ENCODE results near the gene SOX6. TPM values are rescaled to one million over a fixed set of nuclear protein-coding genes. Genes with fewer than 3 reads are reported as not detected.

Gene SOX6
- total RNA-seq, 1 donor from 2014 or later, result 7.6 TPM

DNA sequence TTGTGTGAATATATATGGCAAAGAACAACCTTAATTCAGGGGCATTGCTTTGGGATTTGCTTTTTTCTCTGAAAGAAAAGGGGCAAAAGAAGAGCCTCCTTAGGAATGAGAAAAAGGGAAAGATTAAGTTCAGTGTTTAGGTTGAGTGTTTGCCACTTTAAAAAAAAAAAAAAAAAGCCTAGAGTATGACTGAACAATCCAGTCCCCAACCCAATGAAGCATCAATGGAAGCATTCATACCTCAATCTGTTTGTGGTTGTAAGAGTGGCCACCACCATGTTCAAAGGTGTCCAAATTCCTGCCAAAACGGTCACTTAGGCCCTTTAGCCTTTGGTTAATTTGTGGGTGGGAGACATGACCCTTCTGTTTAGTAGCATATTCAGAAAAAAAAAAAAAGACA lies 260.6 kb downstream of the SOX6 start:
- no peak overlapping the region for H2AFZ ChIP-seq (replicated peaks)
- Mint-ChIP-seq H3K27ac (no peak overlapping the region), H3K36me3 (peaks cover 2% of the 10 kb centered on the region), H3K27me3 (ENCODE audit: insufficient read depth, low read depth) (peaks cover 2% of the 10 kb centered on the region), H3K4me3 (no peak overlapping the region), H3K9me3 (no peaks in the 10 kb centered on the region), H3K4me1 (peaks cover 30% of the 10 kb centered on the region)
- H3K27ac ChIP-seq, result no peak overlapping the region
- H3K4me3 ChIP-seq, result no peak overlapping the region
- H3K4me1 ChIP-seq, result peaks cover 44% of the 10 kb centered on the region
- no peaks in the 10 kb centered on the region for H3K36me3 ChIP-seq
- DNase-seq (ENCODE audit: low spot score), result no peak
- H3K27me3 ChIP-seq, result no peaks in the 10 kb centered on the region
- no peaks in the 10 kb centered on the region for H3K9me3 ChIP-seq (ENCODE audit: low read depth)
- no peaks in the 10 kb centered on the region for H4K20me1 ChIP-seq (ENCODE audit: low read depth)
- H3K9ac ChIP-seq, result no peak overlapping the region
- no peaks in the 10 kb centered on the region for H3K79me2 ChIP-seq (ENCODE audit: low read depth)
- TF ChIP-seq, protein P1, sequence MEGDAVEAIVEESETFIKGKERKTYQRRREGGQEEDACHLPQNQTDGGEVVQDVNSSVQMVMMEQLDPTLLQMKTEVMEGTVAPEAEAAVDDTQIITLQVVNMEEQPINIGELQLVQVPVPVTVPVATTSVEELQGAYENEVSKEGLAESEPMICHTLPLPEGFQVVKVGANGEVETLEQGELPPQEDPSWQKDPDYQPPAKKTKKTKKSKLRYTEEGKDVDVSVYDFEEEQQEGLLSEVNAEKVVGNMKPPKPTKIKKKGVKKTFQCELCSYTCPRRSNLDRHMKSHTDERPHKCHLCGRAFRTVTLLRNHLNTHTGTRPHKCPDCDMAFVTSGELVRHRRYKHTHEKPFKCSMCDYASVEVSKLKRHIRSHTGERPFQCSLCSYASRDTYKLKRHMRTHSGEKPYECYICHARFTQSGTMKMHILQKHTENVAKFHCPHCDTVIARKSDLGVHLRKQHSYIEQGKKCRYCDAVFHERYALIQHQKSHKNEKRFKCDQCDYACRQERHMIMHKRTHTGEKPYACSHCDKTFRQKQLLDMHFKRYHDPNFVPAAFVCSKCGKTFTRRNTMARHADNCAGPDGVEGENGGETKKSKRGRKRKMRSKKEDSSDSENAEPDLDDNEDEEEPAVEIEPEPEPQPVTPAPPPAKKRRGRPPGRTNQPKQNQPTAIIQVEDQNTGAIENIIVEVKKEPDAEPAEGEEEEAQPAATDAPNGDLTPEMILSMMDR (IDR thresholded peaks at IDR 0.05), result no peak
- no peak for TF ChIP-seq EZH2phosphoT487 (IDR thresholded peaks at IDR 0.05)
- TF ChIP-seq EZH2 (IDR thresholded peaks at IDR 0.05), result no peak
- H3F3A ChIP-seq (ENCODE audit: low read depth), result no peaks in the 10 kb centered on the region
- H3K4me2 ChIP-seq, result no peak overlapping the region

DNA sequence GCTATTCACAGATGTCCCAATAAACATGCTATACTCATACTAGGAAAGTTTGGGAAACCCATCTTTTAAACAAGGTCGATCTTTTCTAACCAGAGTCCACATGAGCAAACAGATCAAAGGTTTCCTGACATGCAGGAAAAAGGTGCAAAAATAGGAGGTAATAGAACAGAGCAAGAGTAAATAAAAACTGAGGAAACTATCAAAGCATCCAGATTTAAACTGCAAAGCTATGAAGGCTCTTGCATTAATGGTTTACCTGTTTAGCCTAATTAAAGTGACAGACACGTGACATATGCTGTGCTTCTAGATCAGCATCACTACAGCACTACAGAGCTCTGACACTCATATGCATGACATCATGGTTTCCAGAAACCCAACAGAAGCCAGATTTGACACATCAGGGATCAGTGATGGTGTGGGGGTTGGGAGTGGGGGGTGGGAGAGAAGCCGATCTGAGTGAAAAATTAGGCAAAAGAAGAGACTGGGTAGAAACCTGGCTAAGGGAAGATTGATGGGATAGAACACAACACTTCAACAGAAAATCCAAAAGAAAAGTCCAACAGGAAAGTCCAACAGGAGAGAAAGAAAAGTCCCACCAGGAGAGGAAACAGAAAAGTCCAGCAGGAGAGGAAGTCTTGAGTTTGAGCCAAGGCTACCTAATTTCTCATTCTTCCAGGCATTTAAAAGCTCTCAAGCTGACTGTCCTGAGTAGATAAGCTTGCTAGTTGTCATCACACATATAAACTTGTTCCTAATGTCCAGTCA lies 262.3 kb downstream of the SOX6 start:
- H4K20me1 ChIP-seq (ENCODE audit: low read depth), result no peaks in the 10 kb centered on the region
- H3K79me2 ChIP-seq (ENCODE audit: low read depth), result no peaks in the 10 kb centered on the region
- no peak overlapping the region for H3K4me3 ChIP-seq
- H3K4me2 ChIP-seq, result no peak overlapping the region
- Mint-ChIP-seq H3K9me3 (no peaks in the 10 kb centered on the region), H3K36me3 (peaks cover 2% of the 10 kb centered on the region), H3K27me3 (ENCODE audit: insufficient read depth, low read depth) (peaks cover 2% of the 10 kb centered on the region), H3K4me1 (peaks cover 21% of the 10 kb centered on the region), H3K27ac (no peak overlapping the region), H3K4me3 (no peak overlapping the region)
- H3K27ac ChIP-seq, result no peak overlapping the region
- no peak for DNase-seq (ENCODE audit: low spot score)
- H2AFZ ChIP-seq (replicated peaks), result no peak overlapping the region
- H3K4me1 ChIP-seq, result peaks cover 47% of the 10 kb centered on the region
- H3K27me3 ChIP-seq, result peaks cover 8% of the 10 kb centered on the region
- no peak overlapping the region for H3K9ac ChIP-seq
- no peaks in the 10 kb centered on the region for H3K36me3 ChIP-seq
- no peaks in the 10 kb centered on the region for H3K9me3 ChIP-seq (ENCODE audit: low read depth)
- no peaks in the 10 kb centered on the region for H3F3A ChIP-seq (ENCODE audit: low read depth)
- TF ChIP-seq EZH2 (IDR thresholded peaks at IDR 0.05) (no peak), EZH2phosphoT487 (IDR thresholded peaks at IDR 0.05) (no peak)

DNA sequence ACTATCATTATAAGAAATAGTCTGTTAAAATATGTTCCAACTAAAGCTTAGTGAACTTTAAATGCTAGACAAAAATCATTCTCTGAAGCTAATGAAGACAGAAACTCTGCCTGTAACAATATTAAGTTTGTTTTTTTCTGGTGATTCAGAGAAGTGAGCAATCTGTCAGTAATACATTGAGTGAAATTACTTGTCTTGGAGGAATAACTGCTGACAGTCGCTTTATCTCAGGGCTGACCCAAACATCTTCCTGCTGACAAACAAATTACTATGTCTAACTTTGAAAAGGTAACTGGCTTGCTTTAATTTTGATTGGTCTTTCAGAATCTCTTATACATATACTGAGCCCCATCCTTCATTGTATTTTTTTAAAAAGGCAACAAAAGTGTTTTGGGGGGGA lies 264.5 kb downstream of the SOX6 start:
- peaks cover 34% of the 10 kb centered on the region for H3K4me1 ChIP-seq
- Mint-ChIP-seq H3K9me3 (no peaks in the 10 kb centered on the region), H3K36me3 (peaks cover 1% of the 10 kb centered on the region), H3K4me1 (peaks cover 9% of the 10 kb centered on the region), H3K27ac (no peak overlapping the region), H3K4me3 (no peak overlapping the region), H3K27me3 (ENCODE audit: insufficient read depth, low read depth) (peaks cover 2% of the 10 kb centered on the region)
- H4K20me1 ChIP-seq (ENCODE audit: low read depth), result no peaks in the 10 kb centered on the region
- peaks cover under 1% of the 10 kb centered on the region for H3F3A ChIP-seq (ENCODE audit: low read depth)
- H3K79me2 ChIP-seq (ENCODE audit: low read depth), result no peaks in the 10 kb centered on the region
- H3K36me3 ChIP-seq, result no peaks in the 10 kb centered on the region
- H3K9me3 ChIP-seq (ENCODE audit: low read depth), result no peaks in the 10 kb centered on the region
- DNase-seq (ENCODE audit: low spot score), result no peak
- no peak overlapping the region for H3K4me3 ChIP-seq
- H2AFZ ChIP-seq (replicated peaks), result no peak overlapping the region
- peaks cover 10% of the 10 kb centered on the region for H3K27me3 ChIP-seq
- no peak overlapping the region for H3K27ac ChIP-seq
- no peak for TF ChIP-seq EZH2 (IDR thresholded peaks at IDR 0.05)
- TF ChIP-seq EZH2phosphoT487 (IDR thresholded peaks at IDR 0.05), result no peak
- TF ChIP-seq, protein P1 (IDR thresholded peaks at IDR 0.05), result no peak
- no peak overlapping the region for H3K4me2 ChIP-seq
- H3K9ac ChIP-seq, result no peak overlapping the region

DNA sequence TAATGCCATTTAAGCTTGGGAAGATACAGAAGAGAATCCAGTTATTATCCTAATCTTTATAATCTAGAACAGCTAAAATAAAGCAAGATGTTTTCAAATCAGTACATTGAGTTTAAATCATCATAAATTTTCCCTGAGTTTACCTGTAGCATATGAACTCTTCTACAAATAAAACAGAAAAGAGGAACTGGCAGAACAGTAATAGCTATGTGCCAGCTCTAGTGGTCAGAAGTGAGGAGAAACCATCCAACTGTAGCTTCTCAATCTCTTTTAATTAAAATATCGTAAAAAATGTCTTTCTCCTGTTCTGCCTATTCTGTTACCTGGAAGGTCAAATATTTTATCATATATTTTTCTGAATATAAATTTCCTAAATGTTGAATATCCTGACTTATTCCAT lies 266.9 kb downstream of the SOX6 start:
- H2AFZ ChIP-seq (replicated peaks), result no peak overlapping the region
- H3K9me3 ChIP-seq (ENCODE audit: low read depth), result no peaks in the 10 kb centered on the region
- peaks cover 56% of the 10 kb centered on the region for H3K4me1 ChIP-seq
- peaks cover 3% of the 10 kb centered on the region for H4K20me1 ChIP-seq (ENCODE audit: low read depth)
- Mint-ChIP-seq H3K4me1 (peaks cover 29% of the 10 kb centered on the region), H3K9me3 (no peaks in the 10 kb centered on the region), H3K27me3 (ENCODE audit: insufficient read depth, low read depth) (peaks cover 2% of the 10 kb centered on the region), H3K36me3 (no peaks in the 10 kb centered on the region), H3K27ac (no peak overlapping the region), H3K4me3 (no peak overlapping the region)
- no peak overlapping the region for H3K4me3 ChIP-seq
- H3K27ac ChIP-seq, result no peak overlapping the region
- peaks cover 9% of the 10 kb centered on the region for H3F3A ChIP-seq (ENCODE audit: low read depth)
- H3K4me2 ChIP-seq, result no peak overlapping the region
- H3K27me3 ChIP-seq, result peaks cover 10% of the 10 kb centered on the region
- H3K9ac ChIP-seq, result no peak overlapping the region
- no peak for TF ChIP-seq EZH2 (IDR thresholded peaks at IDR 0.05)
- TF ChIP-seq EZH2phosphoT487 (IDR thresholded peaks at IDR 0.05), result no peak
- TF ChIP-seq, protein P1 (IDR thresholded peaks at IDR 0.05), result no peak
- H3K36me3 ChIP-seq, result no peaks in the 10 kb centered on the region
- no peak for DNase-seq (ENCODE audit: low spot score)
- no peaks in the 10 kb centered on the region for H3K79me2 ChIP-seq (ENCODE audit: low read depth)
